ENCODE results near the gene MIA.
"Not testable (repeated sequence)": the region's sequence is repeated elsewhere in the genome, so short reads cannot be mapped to it uniquely, and the experiment has no call there.

MIA gene

DNA sequence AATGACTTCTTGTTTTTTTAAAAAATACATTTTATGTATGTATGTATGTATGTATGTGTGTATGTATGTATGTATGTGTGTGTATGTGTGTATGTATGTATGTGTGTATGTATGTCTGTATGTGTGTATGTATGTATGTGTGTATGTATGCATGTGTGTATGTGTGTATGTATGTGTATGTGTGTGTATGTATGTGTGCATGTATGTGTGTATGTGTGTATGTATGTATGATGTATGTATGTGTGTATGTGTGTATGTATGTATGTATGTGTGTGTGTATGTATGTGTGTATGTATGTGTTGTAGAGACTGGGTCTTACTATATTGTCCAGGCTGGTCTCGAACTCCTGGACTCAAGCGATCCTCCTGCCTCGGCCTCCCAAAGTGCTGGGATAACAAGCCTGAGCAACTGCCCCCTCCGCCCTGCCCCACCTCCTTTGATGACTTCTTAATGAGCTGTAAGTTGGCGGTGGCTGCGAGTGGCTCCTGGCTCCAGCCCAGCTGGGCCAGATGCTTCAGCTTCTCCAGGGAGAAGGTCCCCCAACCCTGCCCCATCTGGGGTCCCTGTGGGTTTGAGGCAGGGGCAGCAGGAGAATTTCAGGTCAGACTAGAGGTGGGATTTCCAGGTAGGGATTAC, 50.3 kb downstream of the MIA start:
- not testable (repeated sequence) for FAIRE-seq

DNA sequence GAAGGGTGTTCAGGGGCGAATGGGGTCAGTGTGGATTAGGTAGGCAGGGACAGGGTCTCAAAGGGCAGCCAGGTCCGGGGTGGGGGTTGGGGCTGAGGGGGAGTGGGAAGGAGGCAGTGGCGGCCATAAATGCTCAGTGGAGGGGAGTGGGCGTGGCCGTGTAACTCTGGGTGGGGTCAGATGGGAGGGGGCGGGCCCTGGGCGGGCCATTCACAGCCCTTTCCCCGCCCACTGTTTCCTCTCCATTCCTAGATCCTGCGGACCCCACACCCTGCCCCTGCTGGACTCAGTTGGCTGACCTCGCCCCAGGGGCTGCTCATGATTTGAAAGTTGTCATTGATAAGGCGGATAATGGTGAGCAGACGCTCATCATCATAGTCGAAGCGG, 51.0 kb downstream of the MIA start:
- not testable (repeated sequence) for FAIRE-seq

DNA sequence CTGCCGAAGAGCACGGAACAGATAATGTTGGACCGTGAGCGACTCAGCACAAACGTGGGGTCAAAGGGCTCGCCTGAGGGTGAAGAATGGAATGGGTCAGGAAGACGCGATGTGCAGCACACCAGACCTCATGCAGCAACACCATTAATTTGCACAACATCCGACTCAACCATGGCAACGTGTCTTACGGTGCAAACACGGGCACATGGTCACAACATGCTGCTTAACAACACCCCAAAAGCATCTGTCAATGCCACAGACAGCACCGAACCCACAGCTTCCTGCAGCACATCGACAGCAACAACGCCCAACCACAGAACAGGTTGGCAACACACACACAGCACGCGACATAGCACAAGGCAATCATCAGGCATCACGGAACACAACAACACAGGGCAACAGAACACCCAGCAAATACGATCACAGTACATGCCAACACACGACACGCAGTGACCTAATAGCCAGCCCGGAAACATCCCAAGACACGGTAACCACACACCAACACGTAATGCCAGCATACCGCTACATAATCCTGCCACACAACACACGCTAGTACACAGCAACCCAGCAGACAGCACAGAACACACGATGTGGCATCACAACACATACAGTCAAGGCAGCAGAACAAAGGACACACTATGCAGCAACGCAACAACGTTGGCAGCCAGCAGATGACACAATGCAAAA, 51.5 kb downstream of the MIA start:
- FAIRE-seq: not testable (repeated sequence)
